CD14-positive monocyte (primary cell): ENCODE results near the gene TOB1. TPM values are rescaled to one million over a fixed set of nuclear protein-coding genes. Genes with fewer than 3 reads are reported as not detected.

ENCODE experiments used
- DNase-seq, 3 donors: peaks; one replicate each; pipeline ENCODE4 v3.0.0-alpha.2; 2011 to 2022
- H2AFZ ChIP-seq: 2 replicates; pipeline ENCODE4 v1.6.0; 2012; ENCODE audit warnings: mild to moderate bottlenecking, low read depth, low read length, inconsistent platforms; ENCODE audit not compliant: insufficient read depth, poor library complexity, severe bottlenecking
- H3K27ac ChIP-seq, 2 donors: 1 replicate in 1 of 2; 2 replicates in 1 of 2; pipeline ENCODE4 v1.5.1; 2012 to 2013; ENCODE audit warnings: low read length in 2 of 2, control low read depth in 1 of 2, inconsistent platforms in 1 of 2, low read depth in 1 of 2, mild to moderate bottlenecking in 1 of 2
- H3K27me3 ChIP-seq, 2 donors: one replicate each; pipeline versions ENCODE4 v1.6.0 to v1.6.1; 2011 to 2013; ENCODE audit warnings: low read length in 2 of 2; ENCODE audit not compliant: control insufficient read depth in 2 of 2, insufficient read depth in 2 of 2
- H3K36me3 ChIP-seq, 2 donors: replicated peaks in 1 of 2; 1 replicate in 1 of 2; 2 replicates in 1 of 2; pipeline versions ENCODE4 v1.5.1 to v1.6.1; 2012 to 2013; ENCODE audit warnings: low read length in 2 of 2, control low read depth in 1 of 2, inconsistent platforms in 1 of 2, mild to moderate bottlenecking in 1 of 2; ENCODE audit not compliant: insufficient read depth in 2 of 2, control insufficient read depth in 1 of 2
- H3K4me1 ChIP-seq, 2 donors: 1 replicate in 1 of 2; 2 replicates in 1 of 2; pipeline versions ENCODE4 v1.5.1 to v1.6.1; 2012 to 2013; ENCODE audit warnings: low read length in 2 of 2, control low read depth in 1 of 2, inconsistent platforms in 1 of 2, mild to moderate bottlenecking in 1 of 2, moderate library complexity in 1 of 2; ENCODE audit not compliant: insufficient read depth in 2 of 2, control insufficient read depth in 1 of 2
- H3K4me2 ChIP-seq: replicated peaks from 2 replicates; pipeline ENCODE3; 2012; ENCODE audit warnings: low read length, moderate library complexity, mild to moderate bottlenecking; ENCODE audit not compliant: poor library complexity, severe bottlenecking; ENCODE audit errors: extremely low read depth
- H3K4me3 ChIP-seq, 3 experiments: fragments of 200-600 bp in 1 of 3; sonication (generic) in 1 of 3; replicated peaks in 1 of 3; 1 replicate in 2 of 3; 2 replicates in 1 of 3; pipeline ENCODE4 v1.5.1; 2011 to 2013; ENCODE audit warnings: low read length in 3 of 3, mild to moderate bottlenecking in 3 of 3, control low read depth in 2 of 3, low read depth in 2 of 3, inconsistent platforms in 1 of 3, moderate library complexity in 1 of 3
- H3K79me2 ChIP-seq: 2 replicates; pipeline ENCODE4 v1.6.0; 2012; ENCODE audit warnings: mild to moderate bottlenecking, control low read depth, inconsistent platforms, low read length, moderate library complexity; ENCODE audit not compliant: insufficient read depth
- H3K9ac ChIP-seq: 2 replicates; pipeline ENCODE4 v1.6.0; 2017; ENCODE audit warnings: low read length, mild to moderate bottlenecking; ENCODE audit not compliant: insufficient read depth, poor library complexity, severe bottlenecking
- H3K9me3 ChIP-seq, 2 donors: replicated peaks in 1 of 2; 1 replicate in 1 of 2; 2 replicates in 1 of 2; pipeline versions ENCODE4 v1.5.1 to v1.6.1; 2012 to 2013; ENCODE audit warnings: low read length in 2 of 2, control low read depth in 1 of 2; ENCODE audit not compliant: control insufficient read depth in 1 of 2, insufficient read depth in 1 of 2
- H4K20me1 ChIP-seq: 2 replicates; pipeline ENCODE4 v1.6.0; 2012; ENCODE audit warnings: mild to moderate bottlenecking, low read length, control low read depth, moderate library complexity; ENCODE audit not compliant: insufficient read depth
- H3K27ac Mint-ChIP-seq, 7 donors: one replicate each; pipeline ENCODE4 v1.8.0; 2020; ENCODE audit warnings: mild to moderate bottlenecking in 7 of 7, mixed read lengths in 7 of 7, moderate library complexity in 6 of 7, inconsistent platforms in 2 of 7
- H3K27me3 Mint-ChIP-seq, 3 donors: one replicate each; pipeline ENCODE4 v1.8.0; 2021 to 2022; ENCODE audit warnings: low read depth in 3 of 3, mild to moderate bottlenecking in 3 of 3, mixed read lengths in 3 of 3, moderate library complexity in 3 of 3, inconsistent platforms in 1 of 3
- H3K36me3 Mint-ChIP-seq, 2 donors: one replicate each; pipeline ENCODE4 v1.8.0; 2020; ENCODE audit warnings: mixed read lengths in 2 of 2, inconsistent platforms in 1 of 2, mild to moderate bottlenecking in 1 of 2
- H3K4me1 Mint-ChIP-seq: one replicate; pipeline ENCODE4 v1.8.0; 2020; ENCODE audit warnings: mild to moderate bottlenecking, mixed read lengths
- H3K4me3 Mint-ChIP-seq, 2 donors: one replicate each; pipeline ENCODE4 v1.8.0; 2020; ENCODE audit warnings: mild to moderate bottlenecking in 2 of 2, mixed read lengths in 2 of 2, moderate library complexity in 1 of 2
- H3K9me3 Mint-ChIP-seq, 7 donors: one replicate each; pipeline ENCODE4 v1.8.0; 2020 to 2022; ENCODE audit warnings: mixed read lengths in 7 of 7, mild to moderate bottlenecking in 6 of 7, moderate library complexity in 6 of 7, inconsistent platforms in 2 of 7
- WGBS: methylation state at CpG from one replicate; pipeline ENCODE4 v1.1.5; 2013; ENCODE audit warnings: missing lambda C conversion rate; ENCODE audit not compliant: insufficient coverage; 5-methylcytosine and 5-hydroxymethylcytosine counted together
- intact Hi-C, 2 donors: fragments of 100-400 bp; cut with micrococcal nuclease; formaldehyde crosslinking; loops; one replicate each; pipeline versions ENCODE4 v1.15.0 to v1.15.1; 2023
- polyA plus RNA-seq, 3 donors: library from polyadenylated mRNA; depleted of rRNA in 1 of 3; unstranded in 2 of 3; stranded (reverse) in 1 of 3; fragments of 300-500 nt in 2 of 3; fragments of >200 nt in 1 of 3; fragmentation: Illumina TruSeq in 2 of 3; gene quantifications; 1 replicate in 2 of 3; 2 replicates in 1 of 3; pipeline ENCODE4 v1.2.3, GENCODE V29; 2012 to 2021
- TF ChIP-seq, protein P1 (sequence below): fragments of 200-600 bp; IDR thresholded peaks from one replicate; pipeline ENCODE4 v1.8.0; 2022; ENCODE audit warnings: antibody characterized with exemption, mild to moderate bottlenecking

Gene TOB1
- polyA plus RNA-seq, 3 donors = 18.5 to 107 (median 41.0) TPM

DNA sequence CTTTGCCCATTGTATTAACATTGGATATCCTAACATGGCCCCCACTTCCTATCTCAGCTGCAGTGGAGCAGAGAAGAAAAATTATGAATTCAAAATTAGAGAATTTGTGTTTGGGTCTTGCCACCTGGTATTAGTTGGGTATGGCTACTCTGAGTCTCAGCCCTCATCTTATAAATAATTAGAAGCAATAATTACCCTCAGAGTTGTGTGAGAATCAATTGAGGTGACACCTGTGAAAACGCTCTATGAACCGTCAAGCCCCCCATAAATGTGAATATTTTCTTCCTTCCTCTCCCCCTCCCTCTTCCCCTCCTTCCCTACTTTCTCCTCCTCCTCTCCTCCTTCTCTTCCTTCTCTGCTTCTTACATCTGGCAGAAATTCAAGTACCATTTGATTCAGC, 8.9 kb upstream of the TOB1 start:
- no peaks in the 10 kb centered on the region for H3K36me3 ChIP-seq
- no peak overlapping the region for H3K9ac ChIP-seq
- TF ChIP-seq, protein P1, sequence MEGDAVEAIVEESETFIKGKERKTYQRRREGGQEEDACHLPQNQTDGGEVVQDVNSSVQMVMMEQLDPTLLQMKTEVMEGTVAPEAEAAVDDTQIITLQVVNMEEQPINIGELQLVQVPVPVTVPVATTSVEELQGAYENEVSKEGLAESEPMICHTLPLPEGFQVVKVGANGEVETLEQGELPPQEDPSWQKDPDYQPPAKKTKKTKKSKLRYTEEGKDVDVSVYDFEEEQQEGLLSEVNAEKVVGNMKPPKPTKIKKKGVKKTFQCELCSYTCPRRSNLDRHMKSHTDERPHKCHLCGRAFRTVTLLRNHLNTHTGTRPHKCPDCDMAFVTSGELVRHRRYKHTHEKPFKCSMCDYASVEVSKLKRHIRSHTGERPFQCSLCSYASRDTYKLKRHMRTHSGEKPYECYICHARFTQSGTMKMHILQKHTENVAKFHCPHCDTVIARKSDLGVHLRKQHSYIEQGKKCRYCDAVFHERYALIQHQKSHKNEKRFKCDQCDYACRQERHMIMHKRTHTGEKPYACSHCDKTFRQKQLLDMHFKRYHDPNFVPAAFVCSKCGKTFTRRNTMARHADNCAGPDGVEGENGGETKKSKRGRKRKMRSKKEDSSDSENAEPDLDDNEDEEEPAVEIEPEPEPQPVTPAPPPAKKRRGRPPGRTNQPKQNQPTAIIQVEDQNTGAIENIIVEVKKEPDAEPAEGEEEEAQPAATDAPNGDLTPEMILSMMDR = no peak
- H3K27me3 Mint-ChIP-seq = peaks cover 0 to 2% (median 2%) of the 10 kb centered on the region in 3 donors
- H3K9me3 ChIP-seq = peaks cover 0 to 8% of the 10 kb centered on the region in 2 donors
- H3K4me3 ChIP-seq = no peak overlapping the region
- H4K20me1 ChIP-seq = no peaks in the 10 kb centered on the region
- no peak for DNase-seq
- intact Hi-C loops = no loop called here
- no peak overlapping the region for H3K27ac ChIP-seq
- H2AFZ ChIP-seq = no peak overlapping the region
- H3K36me3 Mint-ChIP-seq = peaks cover 0 to 1% of the 10 kb centered on the region in 2 donors
- H3K79me2 ChIP-seq = no peaks in the 10 kb centered on the region
- H3K4me1 ChIP-seq = peaks cover 27 to 28% of the 10 kb centered on the region in 2 donors
- H3K27ac Mint-ChIP-seq = peak overlapping the region in 1 of 7 donors; percentile 24
- peaks cover 26% of the 10 kb centered on the region for H3K4me1 Mint-ChIP-seq
- H3K4me2 ChIP-seq = no peak overlapping the region
- H3K4me3 Mint-ChIP-seq = no peak overlapping the region
- 46% methylated on average over 2 of the region's 2 CpGs for WGBS
- H3K9me3 Mint-ChIP-seq = peaks cover 0 to 7% (median 4%) of the 10 kb centered on the region in 7 donors
- H3K27me3 ChIP-seq = no peaks in the 10 kb centered on the region

DNA sequence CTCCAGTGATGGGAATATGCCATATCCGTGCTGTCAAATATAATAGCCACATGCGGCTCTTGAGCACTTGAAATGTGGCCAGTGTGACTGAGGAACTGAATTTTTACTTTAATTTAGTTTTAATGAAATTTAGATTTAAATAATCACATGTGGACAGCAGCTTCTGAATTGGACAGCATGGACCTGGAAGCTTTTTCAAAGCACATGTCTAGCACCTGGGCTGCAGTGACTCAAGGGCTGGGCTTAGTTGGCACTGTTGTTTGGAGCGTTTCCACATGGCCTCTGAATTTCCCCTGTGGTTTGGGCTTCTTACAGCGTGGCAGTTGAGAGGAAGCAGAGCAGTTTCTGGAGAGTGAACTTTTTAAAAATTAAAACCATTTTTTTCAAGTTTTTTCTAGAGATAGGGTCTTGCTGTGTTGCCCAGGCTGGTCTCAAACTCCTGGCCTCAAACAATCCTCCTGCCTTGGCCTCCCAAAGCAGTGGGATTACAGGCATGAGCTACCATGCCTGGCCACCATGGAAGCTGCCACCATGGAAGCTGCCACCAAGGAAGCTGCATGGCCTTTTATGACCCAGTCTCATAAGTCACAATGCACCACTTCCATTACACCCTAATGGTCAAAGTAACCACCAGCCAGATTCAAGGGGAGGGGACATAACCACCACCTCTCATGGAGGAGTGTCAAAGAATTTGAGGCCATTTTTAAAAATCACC, 6.7 kb upstream of the TOB1 start:
- peaks cover 33% of the 10 kb centered on the region for H3K4me1 Mint-ChIP-seq
- Histone ChIP-seq H4K20me1 (no peaks in the 10 kb centered on the region), H3K4me3 (no peak overlapping the region), H3K79me2 (no peaks in the 10 kb centered on the region), H3K36me3 (no peaks in the 10 kb centered on the region), H3K4me1 (peaks cover 27 to 36% of the 10 kb centered on the region in 2 donors), H2AFZ (peak overlapping the region; percentile 42), H3K9me3 (no peaks in the 10 kb centered on the region), H3K9ac (no peak overlapping the region), H3K27me3 (no peaks in the 10 kb centered on the region), H3K27ac (no peak overlapping the region), H3K4me2 (no peak overlapping the region)
- no peak overlapping the region for H3K4me3 Mint-ChIP-seq
- peak; percentile 41 to 73 (median 50) for DNase-seq
- H3K27ac Mint-ChIP-seq = peak overlapping the region in 6 of 7 donors; percentile 25 to 77 (median 41)
- WGBS = no CpG with 5 or more reads among the region's 4 CpGs
- no peaks in the 10 kb centered on the region for H3K9me3 Mint-ChIP-seq
- H3K36me3 Mint-ChIP-seq = peaks cover 0 to 3% of the 10 kb centered on the region in 2 donors
- TF ChIP-seq, protein P1 = no peak
- peaks cover 2 to 3% (median 2%) of the 10 kb centered on the region in 3 donors for H3K27me3 Mint-ChIP-seq
- intact Hi-C loops = no loop called here
